AG09319 (cell line): Measurements from ENCODE around the gene ESR1.

Experiments
- DNase-seq: peaks from one replicate; pipeline ENCODE4 v3.0.0-alpha.2; 2010; ENCODE audit warnings: low read depth; ENCODE audit errors: extremely low read depth
- TF ChIP-seq, protein P1 (sequence below): IDR thresholded peaks from 2 replicates; pipeline ENCODE4 v1.5.1; 2011; ENCODE audit warnings: low read depth, mild to moderate bottlenecking, inconsistent platforms, low read length, moderate library complexity

The ESR1 gene

DNA sequence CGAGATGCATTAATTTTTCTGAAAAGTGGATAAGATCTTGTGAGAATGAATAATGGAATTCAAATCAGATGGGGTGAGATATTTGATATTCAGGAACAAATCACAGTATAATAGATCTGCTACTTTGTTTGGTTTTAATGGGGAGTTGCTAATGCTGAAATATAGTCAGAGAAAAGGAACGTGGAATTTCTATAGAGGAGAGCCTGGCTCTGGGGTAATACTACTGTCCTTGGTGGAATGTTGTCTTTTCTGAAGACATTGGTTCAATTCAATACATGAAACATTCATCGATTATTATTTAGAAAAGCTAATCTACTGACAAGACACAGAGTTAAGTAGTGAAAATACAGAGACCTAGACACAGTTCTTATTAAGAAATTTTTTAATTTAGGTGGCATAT is 108.6 kb downstream of the ESR1 start:
- TF ChIP-seq, protein P1, sequence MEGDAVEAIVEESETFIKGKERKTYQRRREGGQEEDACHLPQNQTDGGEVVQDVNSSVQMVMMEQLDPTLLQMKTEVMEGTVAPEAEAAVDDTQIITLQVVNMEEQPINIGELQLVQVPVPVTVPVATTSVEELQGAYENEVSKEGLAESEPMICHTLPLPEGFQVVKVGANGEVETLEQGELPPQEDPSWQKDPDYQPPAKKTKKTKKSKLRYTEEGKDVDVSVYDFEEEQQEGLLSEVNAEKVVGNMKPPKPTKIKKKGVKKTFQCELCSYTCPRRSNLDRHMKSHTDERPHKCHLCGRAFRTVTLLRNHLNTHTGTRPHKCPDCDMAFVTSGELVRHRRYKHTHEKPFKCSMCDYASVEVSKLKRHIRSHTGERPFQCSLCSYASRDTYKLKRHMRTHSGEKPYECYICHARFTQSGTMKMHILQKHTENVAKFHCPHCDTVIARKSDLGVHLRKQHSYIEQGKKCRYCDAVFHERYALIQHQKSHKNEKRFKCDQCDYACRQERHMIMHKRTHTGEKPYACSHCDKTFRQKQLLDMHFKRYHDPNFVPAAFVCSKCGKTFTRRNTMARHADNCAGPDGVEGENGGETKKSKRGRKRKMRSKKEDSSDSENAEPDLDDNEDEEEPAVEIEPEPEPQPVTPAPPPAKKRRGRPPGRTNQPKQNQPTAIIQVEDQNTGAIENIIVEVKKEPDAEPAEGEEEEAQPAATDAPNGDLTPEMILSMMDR: no peak

DNA sequence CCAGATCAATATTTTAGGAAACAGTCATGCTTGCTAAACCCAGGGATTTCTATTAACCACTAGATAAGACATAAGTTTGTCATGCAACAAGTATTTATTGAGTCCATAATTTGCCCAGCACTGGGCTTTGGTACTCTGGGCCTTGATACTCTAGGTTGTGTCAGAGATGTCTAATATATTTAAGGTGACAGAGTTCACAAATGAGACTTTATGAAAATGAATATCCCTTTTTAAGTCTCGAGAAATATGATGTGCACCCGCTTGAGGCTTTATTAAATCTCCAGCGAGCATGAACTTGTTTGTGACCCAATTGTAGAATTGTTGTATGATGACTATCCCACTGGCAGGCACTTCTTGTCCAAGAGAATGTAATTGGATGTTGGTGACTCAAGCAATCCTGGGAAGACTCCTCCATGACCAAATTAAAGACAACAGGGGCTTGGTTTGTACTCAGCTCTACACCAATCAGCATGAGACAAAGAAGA is 109.2 kb downstream of the ESR1 start:
- DNase-seq: peak; percentile 32
- TF ChIP-seq, protein P1: no peak

More for the DNA sequence above, 108.6 kb downstream of the ESR1 start:
- no peak for DNase-seq

DNA sequence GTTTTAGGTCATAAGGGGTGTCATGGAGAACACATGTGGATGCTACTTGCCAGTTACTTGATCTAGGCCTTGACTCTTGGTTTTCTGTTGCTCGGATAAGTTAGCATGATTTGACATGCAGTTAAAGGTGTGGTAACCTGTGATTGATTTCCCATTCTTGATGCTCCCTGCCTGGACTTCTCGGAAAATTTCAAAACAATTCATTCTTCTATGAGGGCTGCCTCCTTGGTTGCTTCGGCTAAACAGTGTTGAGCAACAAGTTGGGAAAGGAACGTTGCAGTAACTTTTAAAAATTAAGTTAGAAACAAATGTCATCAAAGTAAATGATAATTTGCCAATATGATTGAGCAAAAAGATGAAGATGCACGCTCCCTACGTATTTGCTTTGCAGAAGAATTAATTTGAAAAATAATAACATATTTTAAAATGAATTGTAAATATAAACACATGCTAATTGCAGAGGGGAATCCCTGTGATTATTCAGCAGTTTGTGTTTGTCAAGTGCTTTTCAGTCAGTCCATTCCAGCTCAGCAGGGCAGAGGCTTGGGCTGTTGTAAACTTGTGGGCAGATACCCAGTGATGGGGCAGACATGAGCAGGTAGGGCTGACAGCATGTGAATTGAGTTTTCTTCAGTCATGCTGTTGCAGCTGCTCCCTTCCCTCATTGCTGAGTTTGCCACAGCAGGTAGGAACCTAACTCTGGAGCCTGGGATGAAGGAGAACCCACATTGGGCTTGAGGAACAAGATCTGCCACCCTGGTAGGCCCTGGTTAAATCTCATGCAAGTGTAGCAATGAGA is 110.2 kb downstream of the ESR1 start:
- TF ChIP-seq, protein P1: no peak
- DNase-seq: no peak

DNA sequence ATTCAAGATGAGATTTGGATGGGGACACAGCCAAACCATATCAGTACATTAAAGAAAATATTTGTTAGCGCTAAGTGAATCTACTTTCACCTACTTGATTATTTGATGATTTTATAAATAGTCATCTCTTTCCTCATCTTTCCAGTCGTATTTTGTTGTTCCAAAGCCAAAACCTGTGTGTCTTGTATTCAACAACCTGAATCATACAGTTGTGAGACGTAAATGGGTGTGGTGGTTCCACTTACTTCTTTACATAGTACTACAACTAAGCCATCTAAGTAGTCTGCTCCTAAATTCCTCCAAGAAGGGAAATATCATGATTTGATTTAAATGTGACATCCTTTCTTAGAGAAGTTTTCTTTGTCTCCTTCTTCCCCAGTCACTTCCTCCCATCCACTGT is 132.8 kb downstream of the ESR1 start:
- TF ChIP-seq, protein P1: no peak
- DNase-seq: no peak

DNA sequence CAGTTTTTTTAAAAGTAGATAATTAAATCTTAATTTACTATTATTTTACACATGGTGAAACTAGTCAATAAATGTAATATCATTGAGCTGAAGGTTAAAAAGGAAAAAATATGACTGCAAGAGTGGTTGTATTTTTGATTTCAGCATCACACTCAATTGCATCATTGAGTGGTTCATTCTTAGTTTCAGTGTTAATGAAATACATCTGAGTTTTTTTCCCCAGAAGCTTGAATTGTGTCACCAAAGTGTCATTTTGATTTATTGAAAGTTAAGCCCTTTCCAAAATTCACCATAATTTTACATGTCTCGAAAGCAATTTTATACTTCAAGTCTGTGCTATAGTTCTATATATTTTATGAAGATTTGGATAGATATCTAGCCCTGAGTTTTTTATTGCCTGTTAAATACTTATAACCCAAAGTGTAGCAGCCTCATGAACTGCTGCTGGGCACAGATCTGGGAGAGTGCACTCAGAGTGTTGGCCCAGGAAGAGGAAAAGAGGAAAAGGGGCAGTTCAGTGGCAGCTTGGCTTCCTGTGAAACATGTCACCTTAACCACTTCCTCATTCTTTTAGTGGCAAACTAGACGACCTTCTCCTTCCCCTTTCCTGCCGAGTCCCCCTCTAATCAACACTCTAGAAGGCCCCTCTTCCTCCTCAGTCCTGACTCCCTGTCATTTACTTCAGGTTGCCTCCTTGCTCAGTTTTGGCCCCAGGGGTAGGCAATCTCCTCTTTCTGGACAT is 140.7 kb downstream of the ESR1 start:
- no peak for DNase-seq
- TF ChIP-seq, protein P1: no peak

DNA sequence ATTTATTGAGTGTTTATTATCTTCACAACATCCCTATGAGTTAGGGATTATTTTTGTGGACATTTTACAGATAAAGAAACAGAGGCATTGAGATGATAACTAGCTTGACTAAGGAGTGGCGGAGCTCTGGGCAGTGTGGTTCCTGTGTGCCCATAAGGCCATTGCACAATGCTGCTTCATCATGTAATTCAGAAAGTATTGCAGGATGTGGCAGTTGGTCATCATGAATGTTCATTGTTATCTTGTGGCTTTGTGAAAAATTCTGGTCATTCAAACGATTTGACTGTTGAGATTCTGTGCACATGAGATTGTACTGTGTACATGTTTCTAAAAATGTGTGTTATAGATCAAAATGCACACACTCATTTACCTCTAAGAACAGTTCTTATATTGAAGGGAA is 150.8 kb downstream of the ESR1 start:
- TF ChIP-seq, protein P1: no peak
- peak; percentile 18 for DNase-seq

DNA sequence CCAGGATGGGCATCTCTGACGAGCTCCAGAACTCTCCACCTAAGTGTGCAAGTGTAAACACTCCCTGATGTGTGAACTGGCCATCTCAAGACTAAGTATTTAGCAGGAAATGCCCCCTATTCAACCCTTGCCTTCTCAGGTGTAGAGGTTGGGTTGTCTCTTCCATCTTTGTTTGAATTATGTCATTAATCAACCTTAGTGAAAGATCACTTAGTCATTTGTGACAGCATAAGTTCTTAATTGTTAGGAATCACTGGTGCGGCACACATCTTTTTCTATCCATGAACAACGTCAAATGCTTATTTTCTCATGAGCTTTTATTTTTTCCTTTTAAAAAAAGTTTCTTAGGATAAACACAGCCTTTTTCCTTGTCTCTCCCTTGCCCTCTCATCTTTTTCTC is 151.6 kb downstream of the ESR1 start:
- TF ChIP-seq, protein P1: no peak
- no peak for DNase-seq
